HG02571 (cell line): Measurements from ENCODE around the gene LGSN.
"Not testable (repeated sequence)": the region's sequence is repeated elsewhere in the genome, so short reads cannot be mapped to it uniquely, and the experiment has no call there.

Experiments
- ATAC-seq: cut with Tn5 transposase; IDR thresholded peaks from one replicate; pipeline ENCODE4 v1.9.1; 2021; ENCODE audit warnings: mild to moderate bottlenecking, moderate library complexity; ENCODE audit not compliant: unreplicated experiment

LGSN gene

DNA sequence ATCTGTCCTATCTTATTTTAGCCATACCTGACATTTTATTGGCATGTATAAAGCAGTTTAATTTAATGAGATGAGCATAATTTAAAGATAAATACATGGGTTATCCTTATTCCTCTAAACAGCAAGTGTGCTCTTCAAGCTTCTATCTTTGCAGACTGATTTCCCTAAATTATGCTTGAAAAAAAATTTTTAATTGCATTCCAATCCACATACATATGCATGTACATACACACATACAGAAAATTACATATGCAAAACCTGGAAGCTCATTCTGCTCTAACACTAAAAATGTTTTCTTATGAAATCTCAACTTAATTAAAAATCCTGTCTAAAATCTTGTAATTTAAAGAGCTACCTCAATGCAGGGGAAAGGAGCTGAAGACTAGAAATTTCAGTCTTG is 73.2 kb downstream of the LGSN start:
- no peak for ATAC-seq

DNA sequence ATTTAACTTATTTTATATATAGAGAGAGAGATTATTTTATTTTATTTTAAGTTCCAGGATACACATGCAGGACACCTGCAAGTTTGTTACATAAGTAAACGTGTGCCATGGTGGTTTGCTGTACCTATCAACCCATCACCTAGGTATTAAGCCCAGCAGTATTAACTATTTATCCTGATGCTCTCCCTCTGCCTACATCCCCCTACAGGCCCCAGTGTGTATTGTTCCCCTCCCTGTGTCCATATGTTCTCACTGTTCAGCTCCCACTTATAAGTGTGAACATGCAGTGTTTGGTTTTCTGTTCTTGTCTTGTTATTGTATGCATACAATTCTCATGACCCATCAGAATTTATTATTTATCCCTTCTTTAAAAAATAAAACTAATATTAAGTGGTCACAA is 73.9 kb downstream of the LGSN start:
- ATAC-seq: no peak

DNA sequence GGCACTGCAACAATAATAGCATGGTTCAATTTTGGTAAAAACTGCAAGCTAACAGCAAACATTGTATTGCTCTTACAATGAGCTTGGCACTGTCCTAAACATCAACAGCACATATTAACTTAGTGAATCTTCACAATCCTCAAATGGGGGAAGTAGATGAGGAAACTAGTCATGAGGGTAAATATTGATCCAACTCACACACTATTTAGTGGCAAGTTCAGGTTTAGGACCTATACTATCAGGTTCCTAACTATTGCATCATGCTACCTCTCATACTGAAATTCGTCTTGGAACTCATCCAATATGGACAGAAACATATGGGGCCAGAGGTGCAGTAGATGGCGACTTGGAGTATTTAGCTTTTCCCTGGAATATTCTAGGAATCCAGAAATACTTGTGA is 74.4 kb downstream of the LGSN start:
- ATAC-seq: no peak

DNA sequence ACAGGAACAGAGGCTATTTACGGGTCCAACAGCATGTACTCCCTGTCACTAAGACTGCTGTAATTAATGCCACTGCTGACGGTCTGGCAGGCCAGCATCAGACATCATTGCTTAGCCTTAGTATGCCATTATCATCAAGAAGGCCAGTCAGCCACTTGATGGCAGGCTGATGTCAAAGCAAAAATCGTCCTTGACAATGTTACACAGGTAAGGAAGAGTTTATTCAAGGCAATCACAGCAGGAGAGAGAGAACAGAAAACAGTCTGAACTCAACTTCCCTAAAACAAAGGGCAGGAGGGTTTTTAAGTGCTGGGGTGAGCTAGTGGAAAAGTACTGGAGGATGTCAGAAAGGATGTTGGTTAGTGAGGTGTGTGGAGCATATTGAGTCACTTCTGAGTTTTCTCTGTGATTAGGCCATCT is 83.4 kb downstream of the LGSN start:
- ATAC-seq: no peak

DNA sequence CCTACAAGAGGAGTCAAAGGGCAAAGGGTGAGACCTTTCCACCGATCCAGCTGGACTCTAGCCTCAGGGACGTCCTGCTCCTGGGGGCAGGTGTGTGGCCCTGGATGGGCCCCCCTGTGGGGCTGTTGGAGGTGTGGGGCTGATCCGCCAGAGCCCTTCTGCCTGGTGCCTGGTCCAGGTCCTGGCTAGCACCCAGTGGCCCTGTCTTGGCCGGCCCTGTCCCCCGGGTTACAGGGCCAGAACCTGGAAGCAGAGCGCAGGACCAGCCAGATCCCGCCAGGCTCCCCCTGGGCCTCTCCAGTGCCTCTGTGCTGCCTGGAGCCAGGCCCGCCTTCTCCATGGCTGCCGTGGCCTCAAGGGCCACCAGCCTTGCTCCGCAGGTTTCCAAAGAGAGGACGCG is 89.3 kb downstream of the LGSN start:
- not testable (repeated sequence) for ATAC-seq

DNA sequence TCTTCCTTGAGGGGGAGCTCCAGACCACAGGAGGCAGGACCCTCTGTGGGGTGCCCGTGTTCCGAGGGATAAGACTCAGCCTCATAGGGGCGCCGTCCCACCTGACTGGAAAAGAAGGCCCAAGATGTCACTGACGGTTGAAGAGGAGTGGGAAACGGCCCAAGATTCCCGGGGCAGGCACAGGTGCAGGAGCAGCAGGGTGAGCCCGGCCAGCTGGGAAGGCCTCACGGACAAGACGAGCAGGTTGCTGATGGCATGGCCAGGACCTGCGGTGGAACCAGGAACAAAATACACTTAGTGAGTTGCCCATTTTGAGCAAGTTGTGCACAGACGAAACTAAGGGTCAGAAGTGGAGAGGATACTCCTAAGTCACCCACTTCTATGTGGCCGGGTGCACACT is 89.8 kb downstream of the LGSN start:
- ATAC-seq: not testable (repeated sequence)

DNA sequence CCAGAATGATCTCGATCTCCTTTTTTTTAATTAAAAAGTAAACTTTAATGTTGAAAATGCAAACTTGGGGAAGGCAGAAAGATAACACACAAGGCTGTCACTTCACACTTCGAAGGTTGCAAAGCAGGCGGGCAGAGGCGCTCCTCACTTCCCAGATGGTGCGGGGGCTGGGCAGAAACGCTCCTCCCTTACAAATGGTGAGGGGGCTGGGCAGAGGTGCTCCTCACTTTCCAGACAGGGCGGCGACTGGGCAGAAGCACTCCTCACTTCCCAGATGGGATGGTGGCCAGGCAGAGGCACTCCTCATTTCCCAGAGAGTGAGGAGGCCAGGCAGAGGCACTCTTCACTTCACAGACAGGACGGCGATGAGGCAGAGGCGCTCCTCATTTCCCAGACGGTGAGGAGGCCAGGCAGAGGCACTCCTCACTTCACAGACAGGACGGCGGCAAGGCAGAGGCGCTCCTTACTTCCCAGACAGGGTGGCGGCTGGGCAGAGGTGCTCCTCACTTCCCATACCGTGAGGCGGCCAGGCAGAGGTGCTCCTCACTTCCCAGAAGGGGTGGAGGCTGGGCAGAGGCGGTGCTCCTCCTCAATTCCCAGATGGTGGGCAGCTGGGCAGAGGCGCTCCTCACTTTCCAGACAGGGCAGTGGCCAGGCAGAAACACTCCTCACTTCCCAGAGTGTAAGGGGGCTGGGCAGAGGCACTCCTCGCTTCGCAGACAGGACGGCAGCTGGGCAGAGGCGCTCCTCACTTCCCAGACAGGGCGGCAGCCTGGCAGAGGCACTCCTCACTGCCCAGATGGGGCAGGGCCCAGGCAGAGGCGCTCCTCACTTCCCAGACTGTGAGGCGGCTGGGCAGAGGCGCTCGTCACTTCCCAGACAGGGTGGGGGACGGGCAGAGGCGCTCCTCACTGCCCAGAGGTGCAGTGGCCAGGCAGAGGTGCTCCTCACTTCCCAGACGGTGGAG is 91.6 kb downstream of the LGSN start:
- ATAC-seq: not testable (repeated sequence)

DNA sequence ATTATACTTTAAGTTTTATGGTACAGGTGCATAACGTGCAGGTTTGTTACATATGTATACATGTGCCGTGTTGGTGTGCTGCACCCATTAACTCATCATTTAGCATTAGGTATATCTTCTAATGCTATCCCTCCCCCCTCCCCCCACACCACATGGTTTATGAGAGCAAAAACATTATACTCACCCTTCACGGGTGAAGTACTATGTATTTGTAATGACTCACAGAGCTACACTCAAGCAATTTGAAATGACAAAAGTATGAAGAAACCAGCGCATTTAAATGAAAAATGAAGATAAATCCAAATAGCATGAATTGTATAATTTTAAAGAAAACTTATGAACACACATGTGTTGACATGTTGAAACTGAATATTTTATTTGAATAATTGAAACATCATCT is 93.8 kb downstream of the LGSN start:
- not testable (repeated sequence) for ATAC-seq
